Panc1 (cell line): ENCODE data around the gene GLS. TPM values are rescaled to one million over a fixed set of nuclear protein-coding genes. Genes with fewer than 3 reads are reported as not detected.

Experiments used
- ATAC-seq: fragments of 200-7000 bp; cut with Tn5 transposase; 2 replicates; pipeline ENCODE4 v1.9.1; 2020; ENCODE audit warnings: mild to moderate bottlenecking, moderate library complexity
- BruUV-seq: library from RNA; stranded (reverse); fragments of 400-500 nt; replicated peaks from 2 replicates; lab custom pipeline; 2021; lab: Mats Ljungman, UMichigan
- CTCF ChIA-PET: fragments of 300-600 bp; sonication (Branson Sonifier 250); formaldehyde crosslinking; loops from one replicate; lab custom pipeline; 2022; ENCODE audit warnings: antibody characterized with exemption; lab: Charles Lee
- POLR2A ChIA-PET: fragments of 300-600 bp; sonication (Branson Sonifier 250); formaldehyde crosslinking; loops from one replicate; lab custom pipeline; 2022; ENCODE audit warnings: antibody characterized with exemption; lab: Charles Lee
- DNase-seq: peaks from one replicate; pipeline ENCODE4 v3.0.0-alpha.2; 2010; ENCODE audit warnings: low read depth, low spot score
- H3K27ac ChIP-seq: 2 replicates; pipeline ENCODE4 v1.5.1; 2011; ENCODE audit warnings: mild to moderate bottlenecking, low read length, inconsistent platforms
- H3K27me3 ChIP-seq: fragments of 200-500 bp; sonication (Bioruptor generic); 2 replicates; pipeline ENCODE4 v1.6.0; 2014; ENCODE audit warnings: low read length, inconsistent platforms; ENCODE audit not compliant: control insufficient read depth, insufficient read depth
- H3K36me3 ChIP-seq: fragments of 200-500 bp; sonication (Bioruptor generic); 2 replicates; pipeline ENCODE4 v1.5.1; 2014; ENCODE audit warnings: inconsistent platforms, mild to moderate bottlenecking, low read length, moderate library complexity; ENCODE audit not compliant: control insufficient read depth, insufficient read depth
- H3K4me1 ChIP-seq: 2 replicates; pipeline ENCODE4 v1.5.1; 2011; ENCODE audit warnings: inconsistent platforms, mild to moderate bottlenecking, low read length, moderate library complexity; ENCODE audit not compliant: control insufficient read depth, insufficient read depth
- H3K4me3 ChIP-seq, 2 experiments: 2 replicates each; pipeline ENCODE4 v1.5.1; 2011 to 2012; ENCODE audit warnings: low read depth in 2 of 2, low read length in 2 of 2, mild to moderate bottlenecking in 2 of 2, inconsistent platforms in 1 of 2, moderate library complexity in 1 of 2
- H3K9me3 ChIP-seq: fragments of 200-500 bp; sonication (Bioruptor generic); 2 replicates; pipeline ENCODE4 v1.5.1; 2014; ENCODE audit warnings: low read depth, mild to moderate bottlenecking, inconsistent platforms, low read length, moderate library complexity; ENCODE audit not compliant: control insufficient read depth, insufficient read depth
- CTCF ChIP-seq: fragments of 450-650 bp; IDR thresholded peaks from 2 replicates; pipeline ENCODE4 v1.5.1; 2017; ENCODE audit warnings: mild to moderate bottlenecking
- POLR2AphosphoS5 ChIP-seq: IDR thresholded peaks from 2 replicates; pipeline ENCODE4 v1.6.1; 2012; ENCODE audit warnings: mild to moderate bottlenecking, low read depth, low read length, moderate library complexity
- REST ChIP-seq, 2 experiments: IDR thresholded peaks; 2 replicates each; pipeline ENCODE4 v1.6.1; 2011 to 2012; ENCODE audit warnings: low read depth in 2 of 2, control low read depth in 1 of 2, low read length in 1 of 2, mild to moderate bottlenecking in 1 of 2, moderate library complexity in 1 of 2; ENCODE audit not compliant: insufficient read depth in 1 of 2
- SIN3A ChIP-seq: IDR thresholded peaks from 2 replicates; pipeline ENCODE4 v1.6.1; 2012; ENCODE audit warnings: low read depth, mild to moderate bottlenecking, low read length, moderate library complexity, borderline replicate concordance; ENCODE audit not compliant: insufficient read depth
- TCF7L2 ChIP-seq: IDR thresholded peaks from 2 replicates; pipeline ENCODE4 v1.6.1; 2011; ENCODE audit warnings: mild to moderate bottlenecking, low read depth, low read length, inconsistent platforms
- in situ Hi-C: cut with HindIII; loops from 2 replicates; pipeline ENCODE4 v1.10.0; 2016; ENCODE audit warnings: low sequenced_read_pairs, low pct_unique_long_range_greater_than_20kb
- intact Hi-C: fragments of 100-400 bp; cut with micrococcal nuclease; formaldehyde crosslinking; loops from one replicate; pipeline ENCODE4 v1.10.0; 2022; ENCODE audit not compliant: unreplicated experiment
- total RNA-seq: library from RNA; stranded (reverse); gene quantifications from one replicate; pipeline ENCODE4 v1.2.1, GENCODE V29; 2021; ENCODE audit not compliant: unreplicated experiment

GLS gene
- total RNA-seq, 1 experiment from 2014 or later: 93.9 TPM

- TF ChIP-seq REST (IDR thresholded peaks at IDR 0.05; ENCODE audit: insufficient read depth in 1 of 2, low read depth in 2 of 2, low read length in 1 of 2) (no peak), TCF7L2 (no peak), CTCF (no peak), POLR2AphosphoS5 (no peak), SIN3A (no peak)
Measured at GRCh38 chr2:190980630-190981209, 100.1 kb downstream of the GLS start.

GRCh38 chr2:190981333-190981732 lies 100.7 kb downstream of the GLS start:
- Histone ChIP-seq H3K4me3 (no peak overlapping the region), H3K36me3 (peaks cover 58% of the 10 kb centered on the region), H3K9me3 (no peaks in the 10 kb centered on the region), H3K4me1 (no peaks in the 10 kb centered on the region), H3K27me3 (no peaks in the 10 kb centered on the region), H3K27ac (no peak overlapping the region)
- ATAC-seq: no peak
- DNase-seq: no peak
- TF ChIP-seq TCF7L2 (no peak), SIN3A (no peak), POLR2AphosphoS5 (no peak)
- no TSS peak for BruUV-seq
- POLR2A ChIA-PET: no interaction called here
- in situ Hi-C loops: no loop called here
- intact Hi-C loops: no loop called here
- CTCF ChIA-PET: no interaction called here

More at GRCh38 chr2:190980630-190981209, 100.1 kb downstream of the GLS start:
- DNase-seq (no peak), ATAC-seq (no peak)
- peaks cover 65% of the 10 kb centered on the region for H3K36me3 ChIP-seq
- BruUV-seq: no TSS peak
- H3K4me3 ChIP-seq: no peak overlapping the region
- ChIA-PET CTCF (no interaction called here), POLR2A (no interaction called here)
- in situ Hi-C loops (no loop called here), intact Hi-C loops (no loop called here)
- no peaks in the 10 kb centered on the region for H3K27me3 ChIP-seq
- no peaks in the 10 kb centered on the region for H3K4me1 ChIP-seq
- H3K9me3 ChIP-seq: no peaks in the 10 kb centered on the region
- no peak overlapping the region for H3K27ac ChIP-seq

- H3K9me3 ChIP-seq: no peaks in the 10 kb centered on the region
- no peak for TF ChIP-seq CTCF
- no peak for TF ChIP-seq SIN3A
- no peak for TF ChIP-seq TCF7L2
- no peak for TF ChIP-seq POLR2AphosphoS5
- TF ChIP-seq REST (IDR thresholded peaks at IDR 0.05; ENCODE audit: insufficient read depth in 1 of 2, low read depth in 2 of 2, low read length in 1 of 2): no peak
- H3K4me3 ChIP-seq: no peak overlapping the region
- in situ Hi-C loops: no loop called here
- peaks cover 55% of the 10 kb centered on the region for H3K36me3 ChIP-seq
- ChIA-PET CTCF (no interaction called here), POLR2A (no interaction called here)
- H3K27me3 ChIP-seq: no peaks in the 10 kb centered on the region
- intact Hi-C loops: no loop called here
- no peak for DNase-seq
- no peak overlapping the region for H3K27ac ChIP-seq
- no peak for ATAC-seq
- BruUV-seq: no TSS peak
- no peaks in the 10 kb centered on the region for H3K4me1 ChIP-seq
Measured at GRCh38 chr2:190981733-190982132, 101.1 kb downstream of the GLS start.
